ENCODE measurements around the gene PDZRN3.

DNA sequence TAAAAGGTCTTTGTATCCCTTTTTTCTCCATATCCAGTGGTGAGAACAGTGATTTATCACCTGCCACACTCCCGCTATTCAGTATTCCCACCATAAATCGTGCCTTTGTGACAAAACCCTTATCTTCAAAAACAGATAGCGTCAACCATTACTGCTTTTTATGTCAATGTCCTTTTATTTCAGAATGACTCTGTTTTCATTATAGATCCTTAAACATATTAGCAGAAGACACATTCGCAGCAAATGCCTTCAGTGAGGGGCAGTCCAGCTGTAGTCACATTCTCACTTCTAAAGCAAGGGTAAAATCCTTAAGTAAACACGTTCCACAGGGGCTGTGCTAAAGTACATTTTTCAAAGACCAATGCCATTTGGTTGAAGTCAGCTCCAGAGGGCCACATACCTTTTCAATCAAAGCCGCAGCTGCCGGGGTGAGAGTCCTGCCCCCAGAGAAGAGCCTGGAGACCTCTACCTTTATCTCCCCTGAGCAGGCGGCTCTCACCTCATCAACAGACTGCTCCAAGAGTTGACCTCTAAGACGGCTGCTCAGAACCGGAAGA, 53.4 kb downstream of the PDZRN3 start:
- TF ChIP-seq, protein P1, sequence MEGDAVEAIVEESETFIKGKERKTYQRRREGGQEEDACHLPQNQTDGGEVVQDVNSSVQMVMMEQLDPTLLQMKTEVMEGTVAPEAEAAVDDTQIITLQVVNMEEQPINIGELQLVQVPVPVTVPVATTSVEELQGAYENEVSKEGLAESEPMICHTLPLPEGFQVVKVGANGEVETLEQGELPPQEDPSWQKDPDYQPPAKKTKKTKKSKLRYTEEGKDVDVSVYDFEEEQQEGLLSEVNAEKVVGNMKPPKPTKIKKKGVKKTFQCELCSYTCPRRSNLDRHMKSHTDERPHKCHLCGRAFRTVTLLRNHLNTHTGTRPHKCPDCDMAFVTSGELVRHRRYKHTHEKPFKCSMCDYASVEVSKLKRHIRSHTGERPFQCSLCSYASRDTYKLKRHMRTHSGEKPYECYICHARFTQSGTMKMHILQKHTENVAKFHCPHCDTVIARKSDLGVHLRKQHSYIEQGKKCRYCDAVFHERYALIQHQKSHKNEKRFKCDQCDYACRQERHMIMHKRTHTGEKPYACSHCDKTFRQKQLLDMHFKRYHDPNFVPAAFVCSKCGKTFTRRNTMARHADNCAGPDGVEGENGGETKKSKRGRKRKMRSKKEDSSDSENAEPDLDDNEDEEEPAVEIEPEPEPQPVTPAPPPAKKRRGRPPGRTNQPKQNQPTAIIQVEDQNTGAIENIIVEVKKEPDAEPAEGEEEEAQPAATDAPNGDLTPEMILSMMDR (CRISPR knock-in tag; IDR thresholded peaks at IDR 0.05), result no peak
- TF ChIP-seq DMAP1 (CRISPR knock-in tag; IDR thresholded peaks at IDR 0.05) (no peak), KLF16 (CRISPR knock-in tag; IDR thresholded peaks at IDR 0.05) (no peak), XBP1 (CRISPR knock-in tag; IDR thresholded peaks at IDR 0.05) (no peak)
- TF ChIP-seq, protein P2, sequence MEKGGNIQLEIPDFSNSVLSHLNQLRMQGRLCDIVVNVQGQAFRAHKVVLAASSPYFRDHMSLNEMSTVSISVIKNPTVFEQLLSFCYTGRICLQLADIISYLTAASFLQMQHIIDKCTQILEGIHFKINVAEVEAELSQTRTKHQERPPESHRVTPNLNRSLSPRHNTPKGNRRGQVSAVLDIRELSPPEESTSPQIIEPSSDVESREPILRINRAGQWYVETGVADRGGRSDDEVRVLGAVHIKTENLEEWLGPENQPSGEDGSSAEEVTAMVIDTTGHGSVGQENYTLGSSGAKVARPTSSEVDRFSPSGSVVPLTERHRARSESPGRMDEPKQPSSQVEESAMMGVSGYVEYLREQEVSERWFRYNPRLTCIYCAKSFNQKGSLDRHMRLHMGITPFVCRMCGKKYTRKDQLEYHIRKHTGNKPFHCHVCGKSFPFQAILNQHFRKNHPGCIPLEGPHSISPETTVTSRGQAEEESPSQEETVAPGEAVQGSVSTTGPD (CRISPR knock-in tag; IDR thresholded peaks at IDR 0.05), result no peak

All from HepG2 (cell line).